Mucosa of descending colon (tissue), 3 donors: ENCODE results near the gene KRT16. TPM values are rescaled to one million over a fixed set of nuclear protein-coding genes. Genes with fewer than 3 reads are reported as not detected.

ENCODE experiments used
- ATAC-seq: fragments of 200-7000 bp; cut with Tn5 transposase; one replicate; pipeline ENCODE4 v1.9.1; 2020; ENCODE audit warnings: mild to moderate bottlenecking, moderate library complexity
- DNase-seq, 3 donors: peaks; one replicate each; pipeline ENCODE4 v3.0.0-alpha.2; 2020
- H3K36me3 ChIP-seq: fragments of 200-600 bp; one replicate; pipeline ENCODE4 v1.8.0; 2021; ENCODE audit warnings: low read depth, mild to moderate bottlenecking
- H3K4me1 ChIP-seq: fragments of 200-600 bp; one replicate; pipeline ENCODE4 v1.8.0; 2021; ENCODE audit warnings: low read depth, mild to moderate bottlenecking
- H3K4me3 ChIP-seq: fragments of 200-600 bp; one replicate; pipeline ENCODE4 v1.8.0; 2021; ENCODE audit warnings: mild to moderate bottlenecking
- H3K9me3 ChIP-seq: fragments of 200-600 bp; one replicate; pipeline ENCODE4 v1.8.0; 2021; ENCODE audit warnings: mild to moderate bottlenecking
- CTCF ChIP-seq: fragments of 200-600 bp; IDR thresholded peaks from one replicate; pipeline ENCODE4 v1.8.0; 2022; ENCODE audit warnings: antibody characterized with exemption, mild to moderate bottlenecking
- intact Hi-C, 2 donors: fragments of 100-400 bp; cut with DNase I in 1 of 2; cut with micrococcal nuclease in 1 of 2; formaldehyde crosslinking; loops; one replicate each; pipeline versions ENCODE4 v1.11.0 to v1.11.1; 2022; cut with DNase I, micrococcal nuclease
- total RNA-seq, 3 donors: library from RNA; stranded (reverse); fragmentation: NEBNext Ultra II Directional in 2 of 3; extraction: Animal tissue kit (Norgen Biotek cat#: 25700) in 2 of 3; gene quantifications; one replicate each; pipeline versions ENCODE4 v1.2.1 to v1.2.4, GENCODE V29; 2021 to 2023
- donor health status: DM: no; HTN: no; CAD: no; lungs with moderate emphysema.
- donor health status: DM: no; HTN: no; CAD: no.
- donor health status: DM: no; HTN: yes; CAD: no.

The KRT16 gene
- total RNA-seq, 3 donors from 2014 or later: not detected

DNA sequence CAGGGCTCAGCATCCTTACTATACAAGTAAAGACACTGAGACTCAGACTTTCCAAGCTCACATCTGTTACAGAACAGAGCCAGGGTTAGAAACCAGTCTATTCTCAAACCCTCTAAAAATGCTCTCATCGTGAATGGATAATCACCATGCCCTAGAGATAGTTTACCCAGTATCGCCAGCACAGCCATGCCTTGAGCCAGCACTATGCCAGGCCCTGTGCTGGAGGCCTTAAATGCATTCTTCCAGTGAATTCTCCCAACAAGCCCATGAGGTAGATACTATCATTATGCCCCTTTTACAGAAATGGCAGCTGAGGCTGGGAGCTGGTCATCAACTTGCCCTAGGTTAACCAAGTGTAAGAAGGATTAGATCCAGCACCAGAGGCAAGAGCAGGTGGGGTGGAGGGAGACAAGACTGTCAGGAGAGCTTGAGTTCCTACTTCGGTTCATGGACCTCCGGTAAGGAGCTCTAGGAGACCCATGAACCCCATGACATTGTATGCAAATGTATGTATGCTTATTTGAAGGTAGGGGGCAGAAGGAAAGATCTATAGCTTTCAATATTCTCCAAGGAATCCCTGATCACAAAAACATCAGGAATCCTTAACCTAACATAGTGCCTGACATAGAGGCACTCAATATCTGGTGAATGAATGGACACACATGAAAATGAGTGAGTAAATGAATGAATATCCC, 31.1 kb downstream of the KRT16 start:
- no peaks in the 10 kb centered on the region for H3K36me3 ChIP-seq
- H3K9me3 ChIP-seq: no peaks in the 10 kb centered on the region
- ATAC-seq (no peak), DNase-seq (no peak)
- no peak for TF ChIP-seq CTCF
- no peaks in the 10 kb centered on the region for H3K4me1 ChIP-seq
- no peak overlapping the region for H3K4me3 ChIP-seq
- intact Hi-C loops: no loop called here

- Histone ChIP-seq H3K9me3 (no peaks in the 10 kb centered on the region), H3K4me1 (no peaks in the 10 kb centered on the region), H3K4me3 (no peak overlapping the region), H3K36me3 (no peaks in the 10 kb centered on the region)
- no peak for ATAC-seq
- DNase-seq: no peak
- no peak for TF ChIP-seq CTCF
- intact Hi-C loops: no loop called here
Observed at GRCh38 chr17:41580687-41581365, 31.7 kb downstream of the KRT16 start.

DNA sequence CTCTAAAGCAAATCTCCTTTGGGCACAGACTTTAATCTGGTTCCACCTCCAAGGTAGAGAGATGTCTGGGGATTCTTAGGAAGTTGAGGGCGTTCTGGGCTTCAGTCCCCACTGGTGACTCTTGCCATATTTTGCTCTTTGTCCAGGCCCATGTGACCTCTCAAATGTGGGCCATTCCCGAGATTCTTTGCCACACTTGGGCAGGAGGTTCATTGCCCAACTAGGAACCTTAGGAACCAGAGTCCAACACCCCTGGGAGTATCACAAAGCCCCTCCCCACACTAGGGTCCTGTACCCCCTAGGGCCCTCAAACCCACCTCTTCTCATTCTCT, 32.4 kb downstream of the KRT16 start:
- intact Hi-C loops: no loop called here
- DNase-seq (no peak), ATAC-seq (no peak)
- Histone ChIP-seq H3K4me3 (no peak overlapping the region), H3K9me3 (no peaks in the 10 kb centered on the region), H3K36me3 (no peaks in the 10 kb centered on the region), H3K4me1 (no peaks in the 10 kb centered on the region)
- TF ChIP-seq CTCF: no peak

DNA sequence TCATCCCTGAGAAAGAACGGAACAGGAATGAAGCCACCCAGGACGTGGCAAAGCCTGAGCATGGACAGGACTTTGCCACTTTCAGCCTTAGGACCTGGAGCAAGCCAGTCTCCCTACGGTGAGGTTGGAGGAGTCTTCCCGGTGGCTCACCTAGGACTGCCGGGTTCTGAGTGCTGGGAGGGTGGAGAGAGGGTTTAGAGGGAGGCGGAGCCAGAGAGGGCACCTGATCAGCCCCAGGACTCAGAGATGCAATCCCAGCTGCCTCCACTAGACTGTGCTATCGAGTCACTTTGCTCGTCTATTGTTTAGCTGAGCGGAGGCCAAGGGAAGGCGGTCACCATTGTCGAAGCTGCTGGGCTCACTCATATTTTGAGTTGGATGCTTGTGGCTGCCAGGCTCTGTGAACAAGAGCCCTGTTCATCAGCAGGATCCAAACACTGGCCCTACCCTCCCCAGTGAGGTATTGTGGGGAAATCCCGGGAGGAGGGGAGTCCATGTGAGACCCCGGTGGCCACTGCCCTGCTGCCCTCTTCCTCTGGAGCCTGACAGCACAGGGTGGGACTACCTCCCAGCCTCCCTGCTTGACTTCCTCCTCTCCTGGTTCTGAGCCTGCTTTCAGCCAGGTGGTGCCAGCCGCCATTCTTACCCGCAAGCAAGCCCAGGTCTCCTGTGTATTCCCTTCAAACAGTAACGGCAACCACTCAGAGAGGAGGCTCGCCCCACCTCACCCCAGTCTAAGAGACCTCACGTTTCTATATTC, 32.9 kb downstream of the KRT16 start:
- DNase-seq (peak; percentile 77 to 94 (median 90)), ATAC-seq (peak; percentile 98)
- Histone ChIP-seq H3K36me3 (no peaks in the 10 kb centered on the region), H3K9me3 (no peaks in the 10 kb centered on the region), H3K4me3 (no peak overlapping the region), H3K4me1 (no peaks in the 10 kb centered on the region)
- peak; percentile 76 for TF ChIP-seq CTCF
- intact Hi-C loops: no loop called here

GRCh38 chr17:41578971-41579370, 33.6 kb downstream of the KRT16 start:
- H3K4me3 ChIP-seq: no peak overlapping the region
- ATAC-seq (no peak), DNase-seq (no peak)
- H3K36me3 ChIP-seq: no peaks in the 10 kb centered on the region
- no peaks in the 10 kb centered on the region for H3K4me1 ChIP-seq
- intact Hi-C loops: no loop called here
- H3K9me3 ChIP-seq: no peaks in the 10 kb centered on the region
- no peak for TF ChIP-seq CTCF
